Superior temporal gyrus (tissue), 1 donor: ENCODE measurements around the gene SF3B3.
"Not testable (repeated sequence)": the region's sequence is repeated elsewhere in the genome, so short reads cannot be mapped to it uniquely, and the experiment has no call there.

Source experiments
- DNase-seq: peaks from one replicate; pipeline ENCODE4 v3.0.0-alpha.2; 2016; ENCODE audit errors: extremely low spot score

The SF3B3 gene

GRCh38 chr16:70565053-70565452 lies 41.4 kb downstream of the SF3B3 start:
- DNase-seq, result no peak

GRCh38 chr16:70568601-70569237 lies 45.1 kb downstream of the SF3B3 start:
- DNase-seq, result no peak

DNA sequence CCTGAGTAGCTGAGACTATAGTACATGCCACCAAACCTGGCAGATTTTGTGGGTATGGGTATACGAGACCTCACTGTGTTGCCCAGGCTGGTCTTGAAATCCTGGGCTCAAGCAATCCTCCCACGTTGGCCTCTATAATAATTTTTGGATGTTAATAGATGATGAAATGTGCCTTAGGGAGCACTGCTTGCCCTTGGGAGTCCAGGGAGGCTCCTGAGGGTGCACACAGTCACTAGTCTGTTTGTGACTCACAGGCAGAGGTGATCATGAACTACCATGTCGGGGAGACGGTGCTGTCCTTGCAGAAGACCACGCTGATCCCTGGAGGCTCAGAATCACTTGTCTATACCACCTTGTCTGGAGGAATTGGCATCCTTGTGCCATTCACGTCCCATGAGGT lies 46.1 kb downstream of the SF3B3 start:
- no peak for DNase-seq

- no peak for DNase-seq
Measured at GRCh38 chr16:70570967-70571570, 47.5 kb downstream of the SF3B3 start.

GRCh38 chr16:70571623-70572022 lies 48.0 kb downstream of the SF3B3 start:
- no peak for DNase-seq

DNA sequence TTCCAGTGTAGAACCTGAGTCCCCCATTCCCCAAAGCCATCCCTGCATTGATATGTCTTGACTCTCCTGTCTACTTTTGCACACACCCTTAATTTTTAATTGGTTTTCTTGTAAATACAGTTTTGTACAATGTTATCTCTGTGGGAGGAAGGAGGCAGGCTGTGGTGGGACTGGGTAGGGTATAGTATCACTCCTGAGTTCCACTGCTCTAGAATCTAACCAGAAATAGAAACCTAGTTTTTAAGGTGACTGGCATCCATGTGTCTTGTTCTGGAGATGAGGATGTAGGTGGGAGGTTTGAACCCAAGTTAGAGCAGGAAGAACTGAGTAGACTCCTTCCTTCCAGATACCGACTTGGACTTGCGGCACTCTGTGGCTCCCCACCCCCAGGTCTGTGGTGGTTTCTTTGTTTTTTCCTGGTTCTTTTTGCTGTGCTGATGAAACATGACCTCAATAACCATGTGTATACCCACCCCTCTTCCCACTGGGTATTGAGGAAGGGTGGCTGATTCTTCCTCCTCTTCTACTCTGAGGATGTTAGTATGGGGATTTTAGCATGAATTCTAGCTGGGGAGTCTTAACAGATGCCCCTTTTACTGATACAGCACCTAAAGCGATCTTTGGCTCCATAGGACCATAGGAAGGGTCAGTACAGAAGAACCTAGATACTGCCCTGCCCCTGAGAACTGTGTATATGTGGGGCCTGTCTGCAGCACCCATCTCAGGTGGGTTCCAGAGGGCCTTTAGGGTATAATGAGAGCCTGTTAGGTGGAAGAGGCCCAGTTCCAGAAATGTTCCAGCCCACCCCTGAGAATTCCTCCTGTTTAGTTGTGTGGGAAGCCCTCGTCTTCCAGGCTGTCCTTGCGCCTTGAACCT lies 48.7 kb downstream of the SF3B3 start:
- DNase-seq, result no peak

DNA sequence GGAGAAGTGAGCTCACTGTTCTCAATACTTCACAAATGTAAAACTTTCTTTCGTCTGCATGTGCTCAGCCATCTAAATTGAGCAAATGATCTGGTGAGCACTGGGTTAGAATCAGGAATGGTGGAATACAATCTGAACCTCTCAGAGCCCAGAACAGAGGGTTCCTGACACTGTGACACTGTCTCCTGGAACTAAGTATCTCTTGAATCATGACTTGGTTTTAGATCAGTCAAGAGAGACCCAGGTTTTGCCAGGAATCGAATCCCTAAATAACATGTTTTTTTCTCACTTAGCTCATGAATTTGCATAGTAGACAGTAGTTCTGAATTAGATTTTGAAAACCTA lies 49.3 kb downstream of the SF3B3 start:
- DNase-seq, result no peak

GRCh38 chr16:70573451-70574121 lies 50.0 kb downstream of the SF3B3 start:
- peak; percentile 13 for DNase-seq

GRCh38 chr16:70574595-70575271 lies 51.1 kb downstream of the SF3B3 start:
- no peak for DNase-seq

DNA sequence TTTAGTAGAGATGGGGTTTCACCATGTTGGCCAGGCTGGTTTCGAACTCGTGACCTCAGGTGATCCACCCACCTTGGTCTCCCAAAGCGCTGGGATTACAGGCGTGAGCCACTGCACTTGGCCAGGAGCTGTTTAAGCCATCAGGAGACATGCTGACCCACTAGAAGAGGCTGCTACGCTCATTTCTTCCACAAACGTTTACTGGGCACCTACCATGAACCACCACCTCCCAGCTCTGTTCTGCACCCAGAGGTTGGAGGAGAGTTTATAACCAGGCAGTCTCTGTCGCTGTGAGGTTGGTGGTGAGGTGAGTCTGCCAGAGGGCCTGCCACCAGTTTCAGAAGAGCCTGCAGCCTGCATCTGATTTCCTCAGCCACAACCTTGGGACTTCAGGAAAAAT lies 51.8 kb downstream of the SF3B3 start:
- DNase-seq, result no peak

- DNase-seq, result no peak
Measured at GRCh38 chr16:70576431-70577255, 53.0 kb downstream of the SF3B3 start.

DNA sequence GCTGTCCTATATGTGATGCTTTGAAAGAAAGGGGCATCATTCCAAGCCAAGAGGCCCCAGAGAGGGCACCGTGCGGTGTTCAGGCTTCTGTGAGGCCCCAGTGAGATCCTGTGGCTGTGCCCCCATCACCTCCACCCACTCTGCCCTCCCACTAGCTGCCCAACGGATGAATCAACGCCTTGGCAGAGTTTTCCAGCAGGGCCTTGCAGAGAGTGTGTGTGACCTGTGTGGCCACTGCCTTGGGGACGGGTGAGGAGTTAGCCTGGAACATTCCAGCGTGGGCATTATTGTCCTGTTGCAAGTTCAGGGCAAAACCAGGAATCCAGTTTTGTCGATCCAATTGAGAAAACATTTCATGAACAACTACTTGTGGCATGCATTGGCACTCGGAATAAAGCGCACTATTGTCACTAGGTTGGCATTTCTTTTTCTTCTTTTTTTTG lies 53.7 kb downstream of the SF3B3 start:
- DNase-seq, result no peak

DNA sequence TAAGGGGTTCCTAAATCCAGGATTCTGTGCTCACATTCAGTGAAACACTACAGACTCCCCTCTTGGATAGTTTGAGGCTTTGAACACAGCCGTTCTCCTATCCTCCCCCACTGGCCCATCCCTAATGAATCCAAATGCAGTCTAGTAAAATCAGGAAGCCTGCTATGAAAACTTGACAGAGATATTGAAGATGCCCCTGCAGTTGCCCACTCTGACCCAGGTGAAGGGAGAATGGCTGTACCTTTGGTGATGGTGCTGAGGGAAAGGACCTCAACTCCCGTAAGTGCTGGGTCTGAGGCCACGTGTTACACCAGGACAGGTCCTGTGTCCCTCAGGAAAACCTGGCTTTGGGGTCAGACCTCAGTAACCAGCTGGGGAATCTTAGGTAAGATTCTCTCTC lies 54.4 kb downstream of the SF3B3 start:
- no peak for DNase-seq

DNA sequence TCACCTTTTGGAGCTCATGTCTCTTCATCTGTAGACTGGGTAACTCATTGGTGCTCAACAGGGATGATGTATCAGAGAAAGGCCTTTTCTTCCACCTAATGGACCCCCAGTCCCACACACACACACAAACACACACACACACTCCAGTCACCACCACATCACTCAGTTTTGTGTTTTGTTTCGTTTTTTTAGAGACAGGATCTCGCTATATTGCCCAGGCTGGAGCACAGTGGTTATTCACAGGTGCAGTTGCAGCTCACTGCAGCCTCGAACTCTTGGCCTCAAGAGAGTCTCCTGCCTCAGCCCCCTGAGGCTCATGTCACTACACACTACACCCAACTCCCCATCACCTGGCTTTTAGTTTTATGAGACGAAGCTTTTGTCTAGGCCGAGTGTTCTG lies 55.6 kb downstream of the SF3B3 start:
- DNase-seq, result no peak

- DNase-seq, result no peak
Measured at GRCh38 chr16:70579648-70580630, 56.3 kb downstream of the SF3B3 start.

GRCh38 chr16:70582280-70582978 lies 58.8 kb downstream of the SF3B3 start:
- no peak for DNase-seq

DNA sequence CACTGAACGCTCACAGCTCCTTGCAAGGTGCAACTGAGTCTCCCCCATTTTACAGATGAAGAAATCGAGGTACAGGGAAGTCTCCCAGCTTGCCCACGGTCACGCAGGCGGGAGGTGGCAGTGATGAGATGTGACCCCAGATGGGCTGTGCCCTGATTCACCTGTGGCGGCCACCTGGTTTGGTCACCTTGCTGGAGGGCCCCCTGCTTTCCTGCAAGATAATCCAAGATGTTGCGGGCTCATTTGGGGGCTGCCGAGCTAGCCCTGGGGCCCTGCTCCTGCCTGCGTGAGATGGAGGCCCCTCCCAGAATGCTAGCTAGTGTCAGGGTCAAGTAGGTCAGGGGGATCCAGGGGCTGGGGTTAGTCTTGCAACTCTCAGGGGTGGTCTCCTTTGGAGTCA lies 63.1 kb downstream of the SF3B3 start:
- no peak for DNase-seq

DNA sequence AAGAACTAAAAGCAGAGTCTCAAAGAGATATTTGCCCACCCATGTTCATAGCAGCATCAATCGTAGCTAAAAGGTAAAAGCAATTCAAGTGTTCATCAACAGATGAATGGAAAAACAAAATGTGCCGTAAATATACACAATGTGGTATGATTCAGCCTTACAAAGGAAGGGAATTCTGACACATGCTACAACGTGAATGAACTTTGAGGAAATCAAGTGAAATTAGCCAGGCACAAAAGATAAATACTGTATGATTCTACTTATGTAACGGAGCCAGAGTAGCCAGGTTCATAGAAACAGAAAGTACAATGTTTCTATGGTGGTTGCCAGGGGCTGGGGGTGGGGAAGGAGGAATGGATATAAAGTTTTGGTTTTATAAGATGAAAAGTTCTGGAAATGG lies 64.9 kb downstream of the SF3B3 start:
- no peak for DNase-seq

- DNase-seq, result not testable (repeated sequence)
Measured at GRCh38 chr16:70589416-70589815, 65.8 kb downstream of the SF3B3 start.
